ENCODE results near the gene ORAI3. TPM values are rescaled to one million over a fixed set of nuclear protein-coding genes. Genes with fewer than 3 reads are reported as not detected.

The ORAI3 gene
- total RNA-seq, 1 donor from 2014 or later = 34.4 TPM

DNA sequence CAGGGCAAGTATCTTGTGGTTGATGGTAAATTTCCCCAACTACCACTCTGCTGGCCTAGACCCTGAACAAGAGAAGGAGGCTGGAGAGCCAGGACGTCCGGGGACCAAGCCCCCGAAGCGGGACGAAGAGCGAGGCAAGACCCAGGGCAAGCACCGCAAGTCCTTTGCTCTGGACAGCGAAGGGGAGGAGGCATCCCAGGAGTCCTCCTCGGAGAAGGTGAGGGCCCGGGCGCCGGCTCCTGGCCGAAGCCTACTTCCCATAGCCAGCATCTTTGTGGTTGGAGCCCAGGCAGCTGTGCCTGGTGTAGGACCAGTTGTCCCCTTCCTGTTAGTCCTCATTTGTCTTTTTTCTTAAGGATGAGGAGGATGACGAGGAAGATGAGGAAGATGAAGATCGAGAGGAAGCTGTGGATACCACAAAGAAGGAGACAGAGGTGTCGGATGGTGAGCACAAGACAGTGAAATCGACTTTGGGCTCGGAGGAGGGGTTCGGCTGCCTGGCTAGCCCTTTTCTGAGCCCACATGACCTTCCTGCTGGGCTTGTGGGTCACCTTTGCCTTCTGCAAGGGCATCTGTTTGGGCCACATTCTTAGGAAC, 20.5 kb downstream of the ORAI3 start:
- DNase-seq (ENCODE audit: low spot score) = no peak

DNA sequence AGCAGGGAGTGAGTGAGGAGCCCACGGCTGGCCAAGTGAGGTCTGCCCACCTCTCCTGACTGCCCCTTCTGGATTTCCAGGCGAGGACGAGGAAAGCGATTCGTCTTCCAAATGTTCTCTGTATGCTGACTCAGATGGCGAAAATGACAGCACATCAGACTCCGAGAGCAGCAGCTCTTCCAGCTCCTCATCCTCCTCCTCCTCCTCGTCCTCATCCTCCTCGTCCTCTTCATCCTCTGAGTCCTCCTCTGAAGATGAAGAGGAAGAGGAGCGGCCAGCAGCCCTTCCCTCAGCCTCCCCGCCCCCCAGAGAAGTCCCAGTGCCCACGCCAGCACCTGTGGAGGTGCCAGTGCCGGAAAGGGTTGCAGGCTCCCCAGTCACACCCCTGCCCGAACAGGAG, 22.4 kb downstream of the ORAI3 start:
- DNase-seq (ENCODE audit: low spot score) = no peak

DNA sequence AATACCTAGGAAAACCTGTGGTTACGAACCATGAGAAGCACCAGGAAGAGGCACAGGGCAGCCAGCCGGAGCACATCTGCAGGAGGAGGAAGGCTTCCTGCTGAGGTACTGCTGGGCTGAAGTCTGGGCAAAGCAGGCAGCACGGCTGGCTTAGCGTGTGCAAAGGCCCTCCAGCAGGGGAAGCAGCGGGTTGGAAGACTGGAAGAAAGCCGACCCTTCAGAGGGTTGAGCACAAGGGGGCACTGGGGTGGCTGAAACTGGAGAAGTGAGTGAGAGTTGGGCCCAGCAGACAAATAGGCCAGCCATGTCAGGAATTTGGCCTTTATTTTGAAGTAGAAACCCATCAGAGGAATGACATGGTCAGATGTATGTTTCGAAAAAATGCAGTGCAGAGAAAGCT, 24.0 kb downstream of the ORAI3 start:
- DNase-seq (ENCODE audit: low spot score) = no peak

DNA sequence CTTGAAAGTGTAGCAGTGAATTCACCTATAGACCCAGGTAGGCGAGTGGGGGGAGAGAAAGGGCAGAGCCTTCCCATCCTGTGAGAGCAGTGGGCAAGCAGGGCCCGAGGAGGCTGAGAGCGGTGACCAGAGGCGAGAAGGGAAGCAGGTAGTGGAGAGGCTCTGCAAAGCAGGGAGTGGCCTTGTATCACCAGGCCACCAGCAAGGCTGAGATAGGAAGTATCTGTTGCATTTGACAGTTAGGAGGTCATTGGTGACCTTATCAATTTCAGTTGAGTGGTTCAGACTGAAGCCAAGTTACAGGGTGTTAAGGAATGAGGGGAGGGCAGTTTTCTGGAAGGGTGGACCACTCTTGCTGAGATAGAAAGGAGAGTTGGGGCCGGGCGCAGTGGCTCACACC, 25.5 kb downstream of the ORAI3 start:
- no peak for DNase-seq (ENCODE audit: low spot score)

DNA sequence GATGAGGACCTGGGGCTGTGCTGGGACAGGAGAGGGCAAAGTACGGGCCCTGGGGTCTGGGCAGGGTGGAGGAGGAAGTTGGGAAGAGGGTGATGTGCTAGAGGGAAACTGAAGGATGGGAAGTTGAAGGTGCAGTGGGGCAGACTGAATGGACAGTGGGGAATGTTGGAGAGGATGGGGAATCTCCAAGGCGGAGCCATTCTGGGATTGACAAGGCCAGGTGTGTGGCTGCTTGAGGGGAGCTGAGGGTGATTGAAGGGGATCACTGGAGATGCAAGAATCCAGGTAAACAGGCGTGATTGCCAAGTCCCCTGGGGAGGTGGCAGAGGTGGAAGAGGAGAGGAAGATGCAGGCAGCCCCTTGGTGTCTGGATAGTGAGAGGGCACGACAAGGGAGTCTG, 27.6 kb downstream of the ORAI3 start:
- DNase-seq (ENCODE audit: low spot score) = no peak

DNA sequence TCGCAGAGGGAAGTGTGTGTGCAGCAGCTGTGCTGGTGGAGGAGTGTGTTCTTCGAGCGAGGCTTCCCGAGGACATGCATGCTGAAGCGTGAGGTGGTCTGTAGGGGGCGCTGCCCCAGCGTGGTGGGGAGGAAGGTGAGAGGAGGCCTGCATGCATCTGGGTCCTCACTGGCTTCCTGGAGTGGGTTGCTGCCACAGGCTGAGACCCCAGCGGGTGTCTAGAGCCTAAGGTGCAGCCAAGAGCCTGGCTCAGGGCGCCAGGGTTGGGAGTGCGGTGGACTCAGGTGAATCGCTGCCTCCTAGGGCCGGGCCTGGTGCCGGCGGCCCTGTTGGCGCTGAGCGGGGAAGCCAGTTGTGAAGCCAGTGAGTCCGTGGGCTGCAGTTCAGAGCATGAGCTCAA, 28.6 kb downstream of the ORAI3 start:
- no peak for DNase-seq (ENCODE audit: low spot score)

DNA sequence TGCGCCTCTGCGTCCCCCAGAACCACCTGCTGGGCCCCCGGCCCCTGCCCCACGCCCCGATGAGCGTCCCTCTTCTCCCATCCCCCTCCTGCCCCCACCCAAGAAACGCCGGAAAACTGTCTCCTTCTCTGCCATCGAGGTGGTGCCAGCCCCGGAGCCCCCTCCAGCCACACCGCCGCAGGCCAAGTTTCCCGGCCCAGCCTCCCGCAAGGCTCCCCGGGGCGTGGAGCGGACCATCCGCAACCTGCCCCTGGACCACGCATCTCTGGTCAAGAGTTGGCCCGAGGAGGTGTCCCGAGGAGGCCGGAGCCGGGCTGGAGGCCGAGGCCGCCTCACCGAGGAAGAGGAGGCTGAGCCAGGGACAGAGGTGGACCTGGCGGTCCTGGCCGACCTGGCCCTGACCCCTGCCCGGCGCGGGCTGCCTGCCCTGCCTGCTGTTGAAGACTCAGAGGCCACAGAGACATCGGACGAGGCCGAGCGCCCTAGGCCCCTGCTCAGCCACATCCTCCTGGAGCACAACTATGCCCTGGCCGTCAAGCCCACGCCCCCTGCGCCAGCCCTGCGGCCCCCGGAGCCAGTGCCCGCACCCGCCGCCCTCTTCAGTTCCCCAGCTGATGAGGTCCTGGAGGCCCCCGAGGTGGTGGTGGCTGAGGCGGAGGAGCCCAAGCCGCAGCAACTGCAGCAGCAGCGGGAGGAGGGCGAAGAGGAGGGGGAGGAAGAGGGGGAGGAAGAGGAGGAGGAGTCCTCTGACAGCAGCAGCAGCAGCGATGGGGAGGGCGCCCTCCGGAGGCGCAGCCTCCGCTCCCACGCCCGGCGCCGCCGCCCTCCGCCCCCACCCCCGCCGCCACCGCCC, 30.5 kb downstream of the ORAI3 start:
- DNase-seq (ENCODE audit: low spot score) = no peak

DNA sequence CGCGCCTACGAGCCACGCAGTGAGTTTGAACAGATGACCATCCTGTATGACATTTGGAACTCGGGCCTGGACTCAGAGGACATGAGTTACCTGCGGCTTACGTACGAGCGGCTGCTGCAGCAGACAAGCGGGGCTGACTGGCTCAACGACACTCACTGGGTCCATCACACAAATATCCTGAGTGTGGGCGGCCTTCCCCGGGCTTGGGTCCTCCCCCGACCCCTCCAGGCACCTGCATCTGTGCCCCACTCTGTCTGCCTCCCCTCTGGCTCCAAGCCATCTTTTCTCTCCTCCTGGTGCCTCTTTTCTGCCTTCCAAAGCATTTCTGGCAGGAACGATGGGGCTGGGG, 31.1 kb downstream of the ORAI3 start:
- no peak for DNase-seq (ENCODE audit: low spot score)

DNA sequence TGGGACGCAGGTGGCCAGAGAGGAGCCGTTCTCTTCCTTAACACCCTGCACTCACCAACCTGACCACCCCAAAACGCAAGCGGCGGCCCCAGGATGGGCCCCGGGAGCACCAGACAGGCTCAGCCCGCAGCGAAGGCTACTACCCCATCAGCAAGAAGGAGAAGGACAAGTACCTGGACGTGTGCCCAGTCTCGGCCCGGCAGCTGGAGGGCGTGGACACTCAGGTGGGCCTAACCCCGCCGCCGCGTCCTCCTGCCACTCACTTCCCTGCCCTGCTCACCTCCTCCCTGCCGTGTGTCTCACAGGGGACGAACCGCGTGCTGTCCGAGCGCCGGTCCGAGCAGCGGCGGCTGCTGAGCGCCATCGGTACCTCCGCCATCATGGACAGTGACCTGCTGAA, 31.6 kb downstream of the ORAI3 start:
- DNase-seq (ENCODE audit: low spot score) = no peak

DNA sequence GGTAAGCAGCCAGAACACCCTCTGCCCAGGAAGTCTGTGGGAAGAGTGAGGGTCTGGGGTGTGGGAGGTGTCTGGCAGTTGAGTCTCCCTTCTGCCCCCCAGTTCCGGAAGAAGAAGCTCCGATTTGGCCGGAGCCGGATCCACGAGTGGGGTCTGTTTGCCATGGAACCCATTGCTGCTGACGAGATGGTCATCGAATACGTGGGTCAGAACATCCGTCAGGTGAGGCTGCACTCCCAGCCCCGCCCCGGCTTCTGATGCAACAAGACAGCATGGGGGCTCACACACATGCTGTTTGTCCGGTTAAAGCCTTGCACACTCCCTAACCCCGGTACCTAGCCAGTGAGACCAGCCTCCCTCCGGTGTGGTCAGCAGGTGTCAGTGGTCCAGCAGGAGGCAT, 32.1 kb downstream of the ORAI3 start:
- no peak for DNase-seq (ENCODE audit: low spot score)

DNA sequence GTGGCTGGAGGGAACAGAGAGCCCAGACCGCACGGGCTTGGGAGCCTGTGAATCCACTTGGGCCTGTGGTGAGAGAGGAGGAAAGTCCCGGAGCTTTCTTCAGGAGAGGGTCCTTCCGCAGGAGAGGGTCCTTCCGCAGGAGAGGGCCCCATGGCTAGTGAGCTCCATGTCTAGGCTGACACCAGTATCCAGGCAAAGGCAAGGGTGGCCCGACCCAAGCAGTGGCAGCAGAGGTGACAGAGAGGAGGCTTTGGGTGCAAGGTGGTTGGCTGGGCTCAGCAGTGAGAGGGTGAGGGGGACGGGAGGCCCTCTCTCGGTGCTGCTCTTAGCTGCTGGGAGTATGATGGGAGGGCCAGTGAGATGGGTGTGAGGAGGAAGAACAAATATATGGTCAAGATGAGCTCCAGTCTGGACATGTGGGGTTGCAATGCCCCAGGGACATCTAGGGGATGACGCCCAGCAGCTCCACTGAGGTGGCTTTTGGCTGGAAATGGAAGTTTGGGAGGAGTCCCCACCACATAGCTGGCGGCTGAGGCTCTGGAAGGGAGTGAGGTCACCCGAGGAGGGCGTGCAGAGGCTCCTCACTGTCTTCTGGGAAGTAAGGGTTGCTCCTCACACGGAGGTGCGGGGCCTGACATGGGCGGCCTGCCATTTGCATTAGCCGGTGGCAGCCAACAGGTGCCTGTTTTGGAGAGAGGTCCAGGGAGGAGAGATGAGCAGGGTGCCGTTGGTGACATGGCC, 33.9 kb downstream of the ORAI3 start:
- DNase-seq (ENCODE audit: low spot score) = no peak

DNA sequence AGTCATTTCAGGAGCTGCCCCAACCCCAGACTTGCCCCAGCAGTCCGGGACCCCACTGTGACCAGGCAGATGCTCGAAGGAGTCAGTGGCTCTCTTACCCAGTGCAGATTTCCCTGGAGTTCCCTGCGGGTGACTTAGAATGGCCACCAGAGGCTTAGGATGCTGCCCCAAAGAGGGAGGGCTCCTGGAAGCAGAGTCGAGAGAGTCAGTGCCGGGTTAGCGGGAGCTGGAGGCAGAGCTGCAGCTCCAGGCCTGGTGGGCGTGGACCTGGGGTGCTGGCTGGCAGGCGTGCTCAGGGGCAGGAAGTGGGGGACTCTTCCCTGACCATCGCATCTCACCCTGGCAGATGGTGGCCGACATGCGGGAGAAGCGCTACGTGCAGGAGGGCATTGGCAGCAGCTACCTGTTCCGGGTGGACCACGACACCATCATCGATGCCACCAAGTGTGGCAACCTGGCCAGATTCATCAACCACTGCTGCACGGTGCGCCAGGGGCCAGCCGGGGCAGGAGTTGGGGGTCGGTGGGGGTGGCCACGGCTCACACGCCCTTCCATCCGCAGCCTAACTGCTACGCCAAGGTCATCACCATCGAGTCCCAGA, 34.5 kb downstream of the ORAI3 start:
- no peak for DNase-seq (ENCODE audit: low spot score)

DNA sequence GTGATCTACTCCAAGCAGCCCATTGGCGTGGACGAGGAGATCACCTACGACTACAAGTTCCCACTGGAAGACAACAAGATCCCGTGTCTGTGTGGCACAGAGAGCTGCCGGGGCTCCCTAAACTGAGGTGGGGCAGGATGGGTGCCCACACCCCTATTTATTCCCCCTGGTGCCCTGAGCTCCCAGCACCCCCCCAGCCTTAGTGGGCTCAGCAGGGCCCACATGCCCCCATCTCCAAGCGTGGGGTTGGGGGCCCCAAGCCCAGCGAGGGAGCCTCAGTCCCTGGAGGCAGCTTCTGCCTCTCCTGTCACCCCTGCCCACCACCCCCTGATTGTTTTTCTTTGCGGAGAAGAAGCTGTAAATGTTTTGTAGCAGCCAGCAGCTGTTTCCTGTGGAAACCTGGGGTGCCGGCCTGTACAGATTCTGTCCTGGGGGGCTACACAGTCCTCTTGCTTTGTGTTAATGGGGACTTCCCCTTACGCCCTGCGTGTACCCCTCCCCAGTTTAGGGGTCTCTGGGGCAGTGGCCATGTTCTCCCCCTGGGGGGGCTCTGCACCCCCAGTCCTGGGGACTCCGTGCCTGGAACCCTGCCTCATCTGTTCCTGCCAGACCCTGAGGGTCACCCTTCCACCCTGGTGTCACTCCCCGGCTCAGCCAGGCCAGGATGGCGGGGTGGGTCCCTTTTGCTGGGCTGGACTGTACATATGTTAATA, 35.2 kb downstream of the ORAI3 start:
- no peak for DNase-seq (ENCODE audit: low spot score)

DNA sequence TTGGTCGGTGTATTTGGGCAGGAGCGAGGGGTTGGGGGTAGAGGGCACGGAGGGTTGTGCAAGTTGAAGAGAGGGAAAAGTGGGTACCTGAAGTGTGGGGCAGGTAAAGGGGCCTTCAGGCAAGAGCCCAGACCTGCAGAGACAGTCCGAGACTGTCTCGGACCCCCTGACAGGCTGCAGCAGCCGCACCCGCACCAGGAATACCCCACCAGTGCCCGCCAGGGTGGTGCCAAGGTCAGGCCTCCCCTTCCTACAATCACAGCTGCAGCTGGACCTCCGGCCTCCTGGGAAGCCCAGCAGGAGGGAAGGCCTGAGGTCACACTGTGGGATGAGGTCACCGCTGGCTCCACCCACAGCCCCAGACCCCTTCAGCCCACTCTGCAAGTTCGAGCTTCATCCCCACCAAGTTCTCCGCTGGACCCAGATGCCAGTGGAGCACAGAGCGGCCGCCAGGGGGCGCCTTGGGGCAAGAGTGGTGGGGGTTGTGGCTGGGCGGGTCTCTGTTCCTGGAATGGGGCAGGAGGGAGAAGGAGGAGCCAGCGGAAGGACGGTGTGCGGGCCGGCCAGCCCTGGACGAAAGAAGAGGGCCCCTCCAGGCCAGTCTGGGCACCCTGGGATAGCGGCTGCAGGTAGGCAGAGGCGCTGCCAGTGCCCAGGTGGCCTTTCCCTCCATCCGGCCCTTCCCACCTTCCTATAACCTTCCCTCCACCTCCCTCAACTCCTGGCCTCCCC, 36.0 kb downstream of the ORAI3 start, which contains the start of gene HSD3B7:
Gene HSD3B7 (plus strand): TSS at position 539 of the 732 bp plus-strand sequence. CDS start 452 bp downstream, outside the sequence.
- peak; percentile 88 for DNase-seq (ENCODE audit: low spot score)

DNA sequence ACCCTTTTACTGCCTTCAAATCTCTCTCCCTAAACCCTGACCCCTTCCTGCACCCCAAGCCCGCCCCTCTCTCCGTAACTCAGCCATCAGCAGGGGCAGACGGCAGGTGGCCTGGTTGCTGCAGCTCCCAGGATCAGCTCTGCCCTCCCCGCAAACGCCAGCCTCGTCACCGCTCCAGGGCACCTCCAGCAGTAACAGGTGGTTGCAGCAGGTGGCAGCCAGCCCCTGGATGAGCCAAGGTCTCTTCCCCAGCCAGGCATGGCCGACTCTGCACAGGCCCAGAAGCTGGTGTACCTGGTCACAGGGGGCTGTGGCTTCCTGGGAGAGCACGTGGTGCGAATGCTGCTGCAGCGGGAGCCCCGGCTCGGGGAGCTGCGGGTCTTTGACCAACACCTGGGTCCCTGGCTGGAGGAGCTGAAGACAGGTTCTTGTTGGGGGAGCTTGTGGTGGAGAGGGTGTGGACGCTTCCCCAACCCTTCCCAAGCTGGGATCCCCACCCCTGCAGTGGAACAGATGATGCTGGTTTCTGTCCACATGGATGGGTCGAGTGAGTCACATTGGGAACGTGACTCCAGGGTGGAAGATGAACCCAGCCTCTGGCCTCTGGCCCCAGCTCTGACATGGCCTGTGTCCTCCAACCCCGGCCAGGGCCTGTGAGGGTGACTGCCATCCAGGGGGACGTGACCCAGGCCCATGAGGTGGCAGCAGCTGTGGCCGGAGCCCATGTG, 36.7 kb downstream of the ORAI3 start:
- DNase-seq (ENCODE audit: low spot score) = peak; percentile 66

DNA sequence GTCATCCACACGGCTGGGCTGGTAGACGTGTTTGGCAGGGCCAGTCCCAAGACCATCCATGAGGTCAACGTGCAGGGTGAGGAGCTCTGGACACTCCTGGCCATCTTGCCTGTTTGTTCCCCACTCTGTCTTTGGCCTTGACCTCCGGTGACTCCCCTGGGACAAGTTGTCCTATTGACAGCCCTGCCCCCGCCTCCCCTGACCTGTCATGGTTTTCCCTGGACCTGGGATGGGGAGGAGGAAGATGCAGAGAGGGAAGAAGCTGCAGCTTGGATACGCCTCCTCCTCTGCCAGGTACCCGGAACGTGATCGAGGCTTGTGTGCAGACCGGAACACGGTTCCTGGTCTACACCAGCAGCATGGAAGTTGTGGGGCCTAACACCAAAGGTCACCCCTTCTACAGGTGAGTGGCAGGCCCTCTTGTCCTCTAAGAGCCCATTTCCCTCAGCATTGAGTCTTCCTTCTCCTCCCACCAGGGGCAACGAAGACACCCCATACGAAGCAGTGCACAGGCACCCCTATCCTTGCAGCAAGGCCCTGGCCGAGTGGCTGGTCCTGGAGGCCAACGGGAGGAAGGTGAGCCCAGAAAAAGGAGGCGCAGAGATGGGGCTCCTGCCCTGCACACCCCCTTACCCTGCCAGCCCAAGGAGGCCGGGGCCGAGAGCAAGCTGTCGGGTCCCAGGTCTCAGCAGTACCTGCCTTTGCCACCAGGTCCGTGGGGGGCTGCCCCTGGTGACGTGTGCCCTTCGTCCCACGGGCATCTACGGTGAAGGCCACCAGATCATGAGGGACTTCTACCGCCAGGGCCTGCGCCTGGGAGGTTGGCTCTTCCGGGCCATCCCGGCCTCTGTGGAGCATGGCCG, 37.5 kb downstream of the ORAI3 start:
- no peak for DNase-seq (ENCODE audit: low spot score)

DNA sequence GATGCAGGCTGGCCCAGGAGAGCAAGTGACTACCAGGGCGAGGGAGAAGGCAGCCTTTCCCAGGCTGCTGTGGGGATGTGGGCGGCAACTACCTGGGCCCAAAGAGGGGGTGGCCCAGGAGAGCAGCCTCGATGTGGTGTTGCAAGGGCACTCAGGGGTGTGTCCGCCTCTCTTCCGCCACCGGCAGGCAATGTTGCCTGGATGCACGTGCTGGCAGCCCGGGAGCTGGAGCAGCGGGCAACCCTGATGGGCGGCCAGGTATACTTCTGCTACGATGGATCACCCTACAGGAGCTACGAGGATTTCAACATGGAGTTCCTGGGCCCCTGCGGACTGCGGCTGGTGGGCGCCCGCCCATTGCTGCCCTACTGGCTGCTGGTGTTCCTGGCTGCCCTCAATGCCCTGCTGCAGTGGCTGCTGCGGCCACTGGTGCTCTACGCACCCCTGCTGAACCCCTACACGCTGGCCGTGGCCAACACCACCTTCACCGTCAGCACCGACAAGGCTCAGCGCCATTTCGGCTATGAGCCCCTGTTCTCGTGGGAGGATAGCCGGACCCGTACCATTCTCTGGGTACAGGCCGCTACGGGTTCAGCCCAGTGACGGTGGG, 38.8 kb downstream of the ORAI3 start:
- DNase-seq (ENCODE audit: low spot score) = no peak

DNA sequence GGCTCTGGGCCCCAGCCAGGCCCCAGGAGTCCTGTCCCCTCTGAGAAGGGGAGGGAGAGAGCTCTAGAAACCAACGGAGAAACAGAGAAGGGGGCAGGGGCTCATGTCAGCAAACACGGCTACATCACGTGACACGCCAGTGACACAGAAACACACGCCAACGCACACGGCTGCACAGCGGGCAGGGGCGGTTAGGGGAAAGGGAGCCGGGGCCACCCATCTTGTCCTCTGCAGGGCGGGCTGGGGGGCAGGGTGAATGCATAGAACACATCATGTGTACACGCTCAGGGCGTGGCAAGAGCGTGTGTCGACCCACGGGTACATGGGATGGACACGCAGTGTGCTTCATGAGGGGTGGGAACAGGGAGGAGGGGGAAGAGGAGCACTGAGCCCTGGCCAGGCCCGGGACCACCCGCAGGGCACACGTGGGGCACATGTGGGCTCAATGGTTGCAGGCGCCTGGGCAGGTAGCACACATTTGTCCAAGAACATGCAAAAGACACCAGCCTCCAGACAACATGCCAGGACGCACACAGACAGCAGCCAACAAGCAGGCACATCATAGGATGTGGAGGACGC, 40.7 kb downstream of the ORAI3 start:
- no peak for DNase-seq (ENCODE audit: low spot score)

DNA sequence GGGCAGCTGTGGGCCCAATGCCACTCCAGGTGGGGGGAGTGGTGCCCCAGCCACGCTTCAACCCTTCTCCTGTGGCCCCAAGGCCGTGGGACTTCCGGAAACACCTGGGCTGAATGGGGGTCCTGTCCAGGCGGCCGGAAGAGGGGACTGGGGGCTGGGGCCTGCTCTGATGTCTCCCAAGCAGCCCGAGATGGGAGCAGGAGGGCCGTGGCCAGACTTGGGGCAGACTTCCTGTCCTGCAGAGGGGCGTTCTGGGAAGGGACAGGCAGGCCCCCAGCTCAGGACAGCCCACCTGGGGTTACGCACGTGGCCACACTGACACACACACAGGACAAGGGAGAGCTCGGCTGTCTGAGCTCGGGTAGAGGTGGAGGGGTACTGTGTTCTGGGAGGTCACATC, 41.2 kb downstream of the ORAI3 start:
- DNase-seq (ENCODE audit: low spot score) = no peak
